ENCODE measurements around the gene SMG9. TPM values are rescaled to one million over a fixed set of nuclear protein-coding genes. Genes with fewer than 3 reads are reported as not detected.
A peak's percentile ranks its signal among the peaks of the same experiment; 100 is the strongest.

Gene SMG9
- total and polyA plus RNA-seq, 2 of the 4 experiments (the other 2 are of a cell fraction) = 4.8 to 24.3 TPM

- Histone ChIP-seq H3K9me3 (ENCODE audit: control insufficient read depth, insufficient read depth, low read length) (peaks cover 9% of the 10 kb centered on the region), H3K4me2 (ENCODE audit: low read depth, low read length) (peak overlapping the region; percentile 54), H3K4me3 (ENCODE audit: insufficient read depth, low read depth, low read length) (peak overlapping the region; percentile 25), H2BK15ac (ENCODE audit: low read depth, low read length) (no peak overlapping the region), H2AFZ (replicated peaks; ENCODE audit: low read length, poor library complexity) (peak overlapping the region; percentile 94), H3K9ac (ENCODE audit: low read depth, low read length) (no peak overlapping the region), H3K4me1 (ENCODE audit: control insufficient read depth, insufficient read depth, low read length) (peaks cover 3% of the 10 kb centered on the region; the same call in 1 of the 2 replicates), H3K14ac (replicated peaks; ENCODE audit: low read depth, low read length) (no peak overlapping the region), H3K27ac (ENCODE audit: insufficient read depth, low read length) (no peak overlapping the region), H2AK9ac (replicated peaks; ENCODE audit: low read depth, low read length, poor library complexity) (peak overlapping the region; percentile 82), H4K8ac (ENCODE audit: low read depth in 2 of 2, low read length in 2 of 2) (no peak overlapping the region), H3K36me3 (ENCODE audit: control insufficient read depth, insufficient read depth, low read length) (no peaks in the 10 kb centered on the region), H2BK20ac (ENCODE audit: low read depth, low read length) (no peak overlapping the region), H4K20me1 (ENCODE audit: insufficient read depth, low read length) (no peaks in the 10 kb centered on the region), H2BK5ac (ENCODE audit: low read depth, low read length, poor library complexity, severe bottlenecking) (no peak overlapping the region), H4K91ac (ENCODE audit: insufficient read depth, low read depth, low read length) (no peak overlapping the region), H4K5ac (ENCODE audit: low read depth, low read length) (no peak overlapping the region), H2BK120ac (ENCODE audit: low read depth, low read length) (no peak overlapping the region), H3K18ac (ENCODE audit: low read depth, low read length) (no peak overlapping the region), H3K23ac (ENCODE audit: low read depth, low read length) (no peak overlapping the region), H3K4ac (ENCODE audit: low read depth, low read length) (no peak overlapping the region), H3K56ac (ENCODE audit: extremely low read depth, insufficient read depth, low read length) (no peak overlapping the region), H3K27me3 (ENCODE audit: control insufficient read depth, insufficient read depth, low read length) (peaks cover 44% of the 10 kb centered on the region), H3K79me1 (ENCODE audit: low read depth in 1 of 2, low read length in 2 of 2) (no peaks in the 10 kb centered on the region), H3K9me1 (ENCODE audit: insufficient read depth, low read length) (no peaks in the 10 kb centered on the region), H2AK5ac (ENCODE audit: low read depth, low read length) (no peak overlapping the region)
- intact Hi-C loops (cut with micrococcal nuclease) = no loop called here
- dilution Hi-C loops (cut with HindIII; ENCODE audit: low sequenced_read_pairs, unreplicated experiment) = no loop called here
- TF ChIP-seq MXI1 (IDR thresholded peaks at IDR 0.05; ENCODE audit: borderline replicate concordance, low read depth, low read length) = no peak
- ATAC-seq (ENCODE audit: low read depth) (peak; percentile 73), DNase-seq (no peak)
- in situ Hi-C loops (cut with MboI; ENCODE audit: low sequenced_read_pairs) = no loop called here
- no TSS peak for BruUV-seq (replicated peaks)
- ChIA-PET CTCF (interaction anchor here (1.9 kb wide), 1 partner anchor 11 kb away, joined by 5 read pairs; no protein-coding TSS in a partner anchor), POLR2A (ENCODE audit: unreplicated experiment) (no interaction called here)
- WGBS, 2 experiments (ENCODE audit: extremely low coverage in 2 of 2, insufficient read length in 1 of 2) = 17% methylated on average over 55 of the region's 70 CpGs; no CpG with 5 or more reads in 1 of the 2 experiments
Observed at GRCh38 chr19:43798546-43799409, 44.0 kb upstream of the SMG9 start.
